Measurements from ENCODE around the gene C1QA.

Gene C1QA, protein sequence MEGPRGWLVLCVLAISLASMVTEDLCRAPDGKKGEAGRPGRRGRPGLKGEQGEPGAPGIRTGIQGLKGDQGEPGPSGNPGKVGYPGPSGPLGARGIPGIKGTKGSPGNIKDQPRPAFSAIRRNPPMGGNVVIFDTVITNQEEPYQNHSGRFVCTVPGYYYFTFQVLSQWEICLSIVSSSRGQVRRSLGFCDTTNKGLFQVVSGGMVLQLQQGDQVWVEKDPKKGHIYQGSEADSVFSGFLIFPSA

DNA sequence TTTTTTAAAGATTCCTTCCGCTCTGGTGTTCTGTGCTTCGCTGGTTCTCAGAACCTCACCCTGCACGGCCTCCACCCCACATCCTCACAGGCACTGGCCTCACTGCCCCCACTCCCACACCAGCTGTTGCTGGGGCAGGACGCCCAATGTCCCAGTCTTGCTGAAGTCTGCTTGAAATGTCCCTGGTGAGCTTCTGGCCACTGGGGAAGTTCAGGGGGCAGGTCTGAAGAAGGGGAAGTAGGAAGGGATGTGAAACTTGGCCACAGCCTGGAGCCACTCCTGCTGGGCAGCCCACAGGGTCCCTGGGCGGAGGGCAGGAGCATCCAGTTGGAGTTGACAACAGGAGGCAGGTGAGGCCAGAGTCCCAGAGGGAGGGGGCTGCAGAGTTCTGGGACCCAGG, at the start of gene C1QA:
Gene C1QA (plus strand): TSS at position 276 of the 400 bp plus-strand sequence. CDS start 989 bp downstream, outside the sequence.
- no peak for DNase-seq (ENCODE audit: low read depth)

- no peak for DNase-seq (ENCODE audit: low read depth)
These were observed 49.2 kb upstream of the C1QA start for GRCh38 chr1:22587247-22587646.

GRCh38 chr1:22588899-22589422, 47.5 kb upstream of the C1QA start:
- DNase-seq (ENCODE audit: low read depth), result no peak

DNA sequence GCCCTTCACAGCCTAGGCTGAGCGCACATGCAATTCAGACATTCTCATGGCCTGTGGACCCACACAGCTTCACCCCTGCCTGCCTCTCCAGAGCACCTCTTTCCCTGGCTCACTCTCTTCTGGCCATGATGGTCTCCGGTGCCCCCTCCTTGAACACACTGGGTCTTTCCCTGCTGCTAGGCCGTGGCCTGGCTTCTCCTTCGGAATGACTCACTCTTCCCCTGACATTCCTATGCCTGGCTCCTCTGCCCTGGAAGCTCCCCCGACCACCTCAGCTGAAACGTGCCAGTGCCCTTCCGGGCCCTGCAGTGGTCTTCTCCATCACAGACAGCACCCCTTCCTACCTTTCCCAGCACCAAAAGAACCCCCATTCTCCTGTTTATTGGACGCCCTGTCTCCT, 44.9 kb upstream of the C1QA start:
- no peak for DNase-seq (ENCODE audit: low read depth)

DNA sequence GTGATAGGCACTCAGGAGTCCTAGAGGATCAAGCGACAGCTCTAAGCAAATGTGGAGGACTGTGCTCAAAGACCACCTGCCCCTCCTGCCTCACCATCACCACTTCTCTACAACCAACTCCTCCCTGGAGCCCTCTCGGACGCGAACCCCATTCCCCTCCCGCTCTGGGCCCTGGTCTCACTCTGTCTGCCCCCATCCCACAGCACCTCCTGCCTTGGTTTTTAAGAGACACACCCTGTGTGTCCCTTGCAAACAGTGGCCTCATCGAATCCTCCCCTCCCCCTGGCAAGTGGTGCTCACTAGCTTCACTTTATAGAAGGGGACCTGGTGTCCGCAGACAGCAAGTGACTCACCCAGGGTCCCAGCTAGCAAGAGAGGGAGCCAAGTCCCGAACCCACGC, 44.4 kb upstream of the C1QA start:
- DNase-seq (ENCODE audit: low read depth), result no peak

GRCh38 chr1:22592919-22593790, 43.3 kb upstream of the C1QA start:
- DNase-seq (ENCODE audit: low read depth), result no peak

GRCh38 chr1:22594396-22594795, 42.0 kb upstream of the C1QA start:
- DNase-seq (ENCODE audit: low read depth), result no peak

DNA sequence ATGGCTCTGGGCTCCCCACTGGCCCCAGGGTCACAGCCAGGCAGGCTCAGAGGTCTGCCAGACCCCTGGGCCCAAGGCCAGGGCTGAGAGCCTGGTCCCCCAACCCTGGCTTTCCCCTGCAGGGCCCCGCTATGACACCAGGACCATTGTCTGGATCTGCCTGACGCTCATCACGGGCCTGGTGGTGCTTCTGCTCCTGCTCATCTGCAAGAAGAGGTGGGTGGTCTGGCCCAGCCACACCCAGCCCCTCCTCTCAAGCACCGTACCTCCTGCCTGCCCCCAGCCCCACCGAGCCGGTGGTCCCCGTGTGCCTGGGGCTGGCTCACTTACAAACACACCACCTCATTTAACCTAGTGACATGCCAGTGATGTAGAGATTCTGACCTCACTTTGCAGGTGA, 41.3 kb upstream of the C1QA start:
- no peak for DNase-seq (ENCODE audit: low read depth)

DNA sequence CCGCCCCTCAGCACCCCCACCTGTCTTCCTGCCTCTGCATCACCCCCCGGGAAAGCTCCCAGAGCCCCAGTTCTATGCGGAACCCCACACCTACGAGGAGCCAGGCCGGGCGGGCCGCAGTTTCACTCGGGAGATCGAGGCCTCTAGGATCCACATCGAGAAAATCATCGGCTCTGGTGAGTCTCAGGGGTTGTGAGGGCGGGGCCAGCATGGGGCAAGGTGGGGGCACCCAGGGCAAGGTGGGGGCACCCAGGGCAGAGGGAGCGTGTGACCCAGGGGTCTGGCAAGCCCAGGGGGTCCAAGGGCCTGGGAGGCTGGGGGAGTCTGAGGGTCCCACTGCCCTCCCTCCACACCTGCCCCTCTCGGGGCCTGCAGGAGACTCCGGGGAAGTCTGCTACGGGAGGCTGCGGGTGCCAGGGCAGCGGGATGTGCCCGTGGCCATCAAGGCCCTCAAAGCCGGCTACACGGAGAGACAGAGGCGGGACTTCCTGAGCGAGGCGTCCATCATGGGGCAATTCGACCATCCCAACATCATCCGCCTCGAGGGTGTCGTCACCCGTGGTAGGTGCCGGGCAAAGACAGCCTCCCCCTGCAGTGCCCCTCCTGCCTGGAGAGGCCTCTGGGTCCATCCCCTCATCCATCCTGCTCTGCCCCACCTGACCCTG, 39.0 kb upstream of the C1QA start:
- no peak for DNase-seq (ENCODE audit: low read depth)

- no peak for DNase-seq (ENCODE audit: low read depth)
These were observed 38.4 kb upstream of the C1QA start for GRCh38 chr1:22597996-22598395.

DNA sequence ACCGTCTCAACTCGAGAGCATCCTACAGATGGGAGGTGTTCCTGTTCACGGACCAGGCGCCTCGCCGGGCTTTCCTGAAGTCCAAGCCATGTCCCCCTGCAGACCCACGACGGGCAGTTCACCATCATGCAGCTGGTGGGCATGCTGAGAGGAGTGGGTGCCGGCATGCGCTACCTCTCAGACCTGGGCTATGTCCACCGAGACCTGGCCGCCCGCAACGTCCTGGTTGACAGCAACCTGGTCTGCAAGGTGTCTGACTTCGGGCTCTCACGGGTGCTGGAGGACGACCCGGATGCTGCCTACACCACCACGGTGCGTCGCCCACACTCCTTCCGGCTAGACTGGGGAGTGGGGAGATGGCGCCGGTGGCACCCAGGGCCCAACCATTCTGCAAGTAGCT, 37.7 kb upstream of the C1QA start:
- DNase-seq (ENCODE audit: low read depth), result no peak

DNA sequence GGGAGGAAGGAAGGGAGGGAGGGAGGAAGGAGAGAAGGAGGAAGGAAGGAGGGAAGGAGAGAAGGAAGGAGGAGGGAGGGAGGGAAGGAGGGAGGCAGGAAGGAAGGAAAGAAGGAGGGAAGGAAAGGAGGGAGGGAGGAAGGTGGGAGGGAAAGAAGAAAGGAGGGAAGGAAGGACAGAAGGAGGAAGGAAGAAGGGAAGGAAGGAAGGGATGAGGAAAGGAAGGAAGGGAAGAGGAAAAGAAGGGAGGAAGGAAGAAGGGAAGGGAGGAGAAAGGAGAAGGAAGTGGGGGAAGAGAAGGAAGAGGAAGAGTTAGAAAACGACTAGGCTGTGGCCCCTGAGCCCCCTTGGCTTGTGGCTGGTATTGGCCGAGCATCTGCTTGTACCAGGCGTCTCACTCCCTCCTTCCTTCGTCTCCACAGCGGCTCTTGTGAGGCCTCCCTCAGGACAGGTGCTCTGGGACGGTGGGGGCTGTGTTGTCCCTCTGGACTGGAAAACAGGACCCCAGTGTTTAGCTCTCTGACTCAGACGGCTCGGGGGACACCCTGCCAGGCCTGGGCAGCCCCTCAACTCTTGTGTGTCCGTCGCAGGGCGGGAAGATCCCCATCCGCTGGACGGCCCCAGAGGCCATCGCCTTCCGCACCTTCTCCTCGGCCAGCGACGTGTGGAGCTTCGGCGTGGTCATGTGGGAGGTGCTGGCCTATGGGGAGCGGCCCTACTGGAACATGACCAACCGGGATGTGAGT, 36.2 kb upstream of the C1QA start:
- no peak for DNase-seq (ENCODE audit: low read depth)

- no peak for DNase-seq (ENCODE audit: low read depth)
These were observed 35.4 kb upstream of the C1QA start for GRCh38 chr1:22600817-22601605.

DNA sequence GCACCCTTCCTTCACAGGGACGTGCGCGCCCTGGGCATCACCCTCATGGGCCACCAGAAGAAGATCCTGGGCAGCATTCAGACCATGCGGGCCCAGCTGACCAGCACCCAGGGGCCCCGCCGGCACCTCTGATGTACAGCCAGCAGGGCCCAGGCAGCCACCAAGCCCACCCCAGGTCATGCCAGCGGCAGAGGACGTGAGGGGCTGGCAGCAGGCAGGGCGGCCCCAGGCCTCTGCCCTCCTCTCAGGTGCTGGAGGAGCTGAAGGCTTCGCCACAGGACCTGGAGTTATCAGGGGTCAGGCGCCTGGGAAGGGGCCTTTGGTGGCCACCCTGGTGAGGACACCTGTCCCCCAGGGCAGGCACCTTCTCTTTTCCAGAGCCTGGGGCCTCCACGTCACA, 34.8 kb upstream of the C1QA start:
- no peak for DNase-seq (ENCODE audit: low read depth)

GRCh38 chr1:22602060-22602740, 34.2 kb upstream of the C1QA start:
- no peak for DNase-seq (ENCODE audit: low read depth)

DNA sequence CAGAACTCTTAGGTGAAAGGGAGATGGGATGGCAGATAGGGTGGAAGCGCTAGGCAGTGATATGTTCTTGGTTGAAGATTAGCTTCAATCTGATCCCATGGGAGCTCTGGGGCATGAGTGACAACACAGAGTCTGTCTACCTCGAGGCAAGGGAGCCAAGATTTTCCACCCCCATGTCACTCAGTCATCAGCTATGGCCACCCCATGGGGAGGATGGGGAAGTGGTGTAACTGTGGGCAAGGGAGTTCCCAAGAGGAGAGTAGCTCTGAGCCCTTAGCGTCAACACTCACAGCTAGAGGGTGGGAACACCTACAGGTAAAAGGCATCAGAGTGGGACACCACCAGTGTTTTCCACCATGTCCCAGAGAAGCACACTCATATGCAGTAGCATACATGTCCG, 30.3 kb upstream of the C1QA start:
- DNase-seq (ENCODE audit: low read depth), result no peak

GRCh38 chr1:22607154-22607553, 29.3 kb upstream of the C1QA start:
- no peak for DNase-seq (ENCODE audit: low read depth)

DNA sequence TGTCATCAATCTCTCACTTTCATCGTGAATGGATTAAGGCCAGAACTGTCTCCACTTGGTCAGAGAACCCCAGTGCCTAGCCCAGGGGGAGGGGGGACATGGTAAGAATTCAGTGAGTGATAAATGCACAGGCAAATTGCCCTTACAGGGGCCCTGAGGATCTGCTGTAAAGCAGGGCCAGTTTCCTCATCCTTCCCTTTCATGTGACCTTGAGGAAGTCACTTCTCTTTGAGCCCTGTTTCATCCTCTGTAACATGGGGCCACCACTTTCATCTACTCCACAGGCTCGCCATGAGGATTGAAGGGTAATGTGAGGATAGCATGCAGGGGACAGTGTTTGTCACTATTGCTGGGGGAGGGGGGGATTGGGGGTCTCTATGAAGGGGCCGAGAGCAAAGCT, 28.1 kb upstream of the C1QA start:
- DNase-seq (ENCODE audit: low read depth), result no peak

- no peak for DNase-seq (ENCODE audit: low read depth)
These were observed 27.1 kb upstream of the C1QA start for GRCh38 chr1:22609291-22609690.

DNA sequence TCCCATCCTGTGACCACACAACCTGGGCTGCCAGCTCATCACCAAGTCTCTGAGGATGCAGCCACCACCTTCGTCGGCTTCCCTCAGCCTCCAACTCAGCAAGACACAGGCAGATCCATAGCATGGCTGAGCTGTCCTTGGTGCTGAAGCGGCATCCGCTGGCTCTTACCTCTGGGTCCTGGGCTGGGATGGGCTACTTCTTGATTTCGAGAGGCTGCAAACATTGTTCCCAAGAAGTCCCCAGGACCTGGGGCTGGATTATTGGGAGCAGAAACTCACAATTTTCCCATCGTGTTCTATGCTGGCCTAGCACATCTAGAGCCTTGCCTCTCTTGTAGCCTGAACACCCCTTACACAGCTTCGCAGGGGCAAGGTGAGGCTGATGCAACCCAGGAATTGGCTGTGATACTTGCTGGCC, 24.9 kb upstream of the C1QA start:
- DNase-seq (ENCODE audit: low read depth), result peak; percentile 24

Measured in fibroblast of gingiva (primary cell).